Caco-2 (cell line): ENCODE data around the gene ANKRD27. TPM values are rescaled to one million over a fixed set of nuclear protein-coding genes. Genes with fewer than 3 reads are reported as not detected.

Experiments used
- BruUV-seq: library from RNA; stranded (reverse); fragments of 400-500 nt; replicated peaks from 2 replicates; lab custom pipeline; 2021; lab: Mats Ljungman, UMichigan
- CTCF ChIA-PET: fragments of 300-600 bp; sonication (Branson Sonifier 250); formaldehyde crosslinking; loops from one replicate; lab custom pipeline; 2022; ENCODE audit warnings: antibody characterized with exemption; lab: Charles Lee
- POLR2A ChIA-PET: fragments of 300-600 bp; sonication (Branson Sonifier 250); formaldehyde crosslinking; loops from one replicate; lab custom pipeline; 2022; ENCODE audit warnings: antibody characterized with exemption; lab: Charles Lee
- DNase-seq, 2 experiments: peaks; one replicate each; pipeline versions ENCODE4 v3.0.0 to v3.0.0-alpha.2; 2020 to 2022
- H3K27me3 ChIP-seq: replicated peaks from 2 replicates; pipeline ENCODE4 v1.6.0; 2011; ENCODE audit warnings: low read length; ENCODE audit not compliant: control insufficient read depth, insufficient read depth
- H3K36me3 ChIP-seq: 2 replicates; pipeline ENCODE4 v1.5.1; 2011; ENCODE audit warnings: low read length; ENCODE audit not compliant: control insufficient read depth, insufficient read depth
- H3K4me1 ChIP-seq: fragments of 250-450 bp; sonication (Bioruptor Pico); 2 replicates; pipeline ENCODE4 v1.5.1; 2020; ENCODE audit warnings: mild to moderate bottlenecking
- H3K4me3 ChIP-seq: 2 replicates; pipeline ENCODE4 v1.5.1; 2011; ENCODE audit warnings: low read depth, mild to moderate bottlenecking, control low read depth, low read length
- H3K9me3 ChIP-seq: fragments of 250-450 bp; sonication (Bioruptor Pico); 2 replicates; pipeline ENCODE4 v1.5.1; 2020; ENCODE audit warnings: mild to moderate bottlenecking, moderate library complexity
- H3K27ac Mint-ChIP-seq: one replicate; pipeline ENCODE4 v1.8.0; 2022; ENCODE audit warnings: mixed read lengths; ENCODE audit not compliant: unreplicated experiment
- H3K27me3 Mint-ChIP-seq: one replicate; pipeline ENCODE4 v1.8.0; 2022; ENCODE audit warnings: mixed read lengths; ENCODE audit not compliant: insufficient read depth, unreplicated experiment
- H3K36me3 Mint-ChIP-seq: one replicate; pipeline ENCODE4 v1.8.0; 2022; ENCODE audit warnings: mild to moderate bottlenecking, mixed read lengths; ENCODE audit not compliant: insufficient read depth, unreplicated experiment
- H3K4me1 Mint-ChIP-seq: one replicate; pipeline ENCODE4 v1.8.0; 2022; ENCODE audit warnings: low read depth, mixed read lengths; ENCODE audit not compliant: unreplicated experiment
- H3K4me3 Mint-ChIP-seq: one replicate; pipeline ENCODE4 v1.8.0; 2022; ENCODE audit warnings: mild to moderate bottlenecking, moderate library complexity, mixed read lengths; ENCODE audit not compliant: unreplicated experiment
- H3K9me3 Mint-ChIP-seq: one replicate; pipeline ENCODE4 v1.8.0; 2022; ENCODE audit warnings: mixed read lengths; ENCODE audit not compliant: unreplicated experiment
- intact Hi-C: fragments of 100-400 bp; cut with micrococcal nuclease; formaldehyde crosslinking; loops from one replicate; pipeline ENCODE4 v1.10.0; 2022; ENCODE audit not compliant: unreplicated experiment
- total RNA-seq: library from RNA; stranded (reverse); gene quantifications from 2 replicates; pipeline ENCODE4 v1.2.3, GENCODE V29; 2022
- TF ChIP-seq, protein P1 (sequence below), 2 experiments: fragments of 200-600 bp in 1 of 2; IDR thresholded peaks; 1 replicate in 1 of 2; 2 replicates in 1 of 2; pipeline versions ENCODE4 v1.5.1 to v1.8.0; 2011 to 2022; ENCODE audit warnings: antibody characterized with exemption in 1 of 2, control low read depth in 1 of 2, inconsistent platforms in 1 of 2, low read depth in 1 of 2, low read length in 1 of 2, mild to moderate bottlenecking in 1 of 2, moderate library complexity in 1 of 2; ENCODE audit not compliant: insufficient read depth in 1 of 2, severe bottlenecking in 1 of 2, unreplicated experiment in 1 of 2

The ANKRD27 gene
- total RNA-seq, 1 experiment from 2014 or later: 54.3 TPM

GRCh38 chr19:32581705-32582179, 93.2 kb downstream of the ANKRD27 start:
- no peaks in the 10 kb centered on the region for H3K27me3 Mint-ChIP-seq
- peak overlapping the region; percentile 86 for H3K27ac Mint-ChIP-seq
- peaks cover 5% of the 10 kb centered on the region; the same call in 1 of the 2 replicates for H3K4me1 ChIP-seq
- intact Hi-C loops: no loop called here
- POLR2A ChIA-PET: interaction anchor here (1.2 kb wide), 1 partner anchor 176 kb away, joined by 6 read pairs; the partner anchor contains the start of gene DPY19L3
- H3K9me3 ChIP-seq: no peaks in the 10 kb centered on the region
- BruUV-seq: no TSS peak
- H3K9me3 Mint-ChIP-seq: no peaks in the 10 kb centered on the region
- no peaks in the 10 kb centered on the region for H3K27me3 ChIP-seq
- DNase-seq: peak in 1 of 2 experiments; percentile 51
- no peaks in the 10 kb centered on the region for H3K4me1 Mint-ChIP-seq
- CTCF ChIA-PET: interaction anchor here (1.5 kb wide), 1 partner anchor 12 kb away, joined by 4 read pairs; no protein-coding TSS in a partner anchor
- peaks cover 47% of the 10 kb centered on the region for H3K36me3 Mint-ChIP-seq
- TF ChIP-seq, protein P1, sequence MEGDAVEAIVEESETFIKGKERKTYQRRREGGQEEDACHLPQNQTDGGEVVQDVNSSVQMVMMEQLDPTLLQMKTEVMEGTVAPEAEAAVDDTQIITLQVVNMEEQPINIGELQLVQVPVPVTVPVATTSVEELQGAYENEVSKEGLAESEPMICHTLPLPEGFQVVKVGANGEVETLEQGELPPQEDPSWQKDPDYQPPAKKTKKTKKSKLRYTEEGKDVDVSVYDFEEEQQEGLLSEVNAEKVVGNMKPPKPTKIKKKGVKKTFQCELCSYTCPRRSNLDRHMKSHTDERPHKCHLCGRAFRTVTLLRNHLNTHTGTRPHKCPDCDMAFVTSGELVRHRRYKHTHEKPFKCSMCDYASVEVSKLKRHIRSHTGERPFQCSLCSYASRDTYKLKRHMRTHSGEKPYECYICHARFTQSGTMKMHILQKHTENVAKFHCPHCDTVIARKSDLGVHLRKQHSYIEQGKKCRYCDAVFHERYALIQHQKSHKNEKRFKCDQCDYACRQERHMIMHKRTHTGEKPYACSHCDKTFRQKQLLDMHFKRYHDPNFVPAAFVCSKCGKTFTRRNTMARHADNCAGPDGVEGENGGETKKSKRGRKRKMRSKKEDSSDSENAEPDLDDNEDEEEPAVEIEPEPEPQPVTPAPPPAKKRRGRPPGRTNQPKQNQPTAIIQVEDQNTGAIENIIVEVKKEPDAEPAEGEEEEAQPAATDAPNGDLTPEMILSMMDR (IDR thresholded peaks at IDR 0.05; ENCODE audit: insufficient read depth in 1 of 2, low read depth in 1 of 2, low read length in 1 of 2, severe bottlenecking in 1 of 2, unreplicated experiment in 1 of 2): no peak
- H3K4me3 ChIP-seq: peak overlapping the region; percentile 93
- H3K4me3 Mint-ChIP-seq: peak overlapping the region; percentile 97
- peaks cover 4% of the 10 kb centered on the region for H3K36me3 ChIP-seq

DNA sequence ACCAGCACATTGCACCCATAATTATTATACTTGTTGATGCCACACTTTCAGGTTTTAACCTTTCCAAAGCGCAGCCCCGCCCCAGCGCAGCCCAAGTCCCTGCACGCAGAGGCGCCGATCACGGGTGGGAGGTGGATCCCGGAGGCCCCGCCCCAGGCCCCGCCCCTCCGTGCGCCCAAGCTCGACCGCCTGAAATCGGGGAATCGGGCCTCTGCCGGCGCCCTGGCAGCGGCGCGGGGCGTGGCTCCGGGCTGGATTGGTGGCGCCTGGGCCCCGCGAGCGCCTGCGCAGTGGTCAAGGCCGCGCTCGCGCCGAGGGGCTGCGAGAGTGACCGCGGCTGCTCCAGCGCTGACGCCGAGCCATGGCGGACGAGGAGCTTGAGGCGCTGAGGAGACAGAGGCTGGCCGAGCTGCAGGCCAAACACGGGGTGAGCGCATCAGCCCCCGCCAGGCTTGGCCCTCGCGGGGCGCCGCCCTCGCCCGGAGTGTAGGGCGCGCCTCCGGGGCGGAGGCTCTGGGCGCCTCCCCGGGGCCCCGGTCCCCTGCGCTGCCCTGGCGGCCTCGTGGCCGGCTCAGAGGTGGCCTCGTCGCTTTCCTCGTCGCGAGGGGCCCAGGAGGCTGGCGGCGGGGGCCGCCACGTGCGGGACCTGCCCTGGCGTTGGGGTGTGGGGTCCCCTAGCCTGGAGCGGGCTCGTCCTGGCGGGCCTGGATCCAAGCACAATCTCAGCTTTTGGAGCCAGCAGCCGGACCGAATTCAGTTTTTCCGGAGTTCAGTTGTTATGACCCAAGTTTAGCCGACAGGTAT, 93.9 kb downstream of the ANKRD27 start, which contains the start of gene PDCD5:
Gene PDCD5, plus strand, starts transcription at position 290 of the 804 bp plus-strand sequence. Its CDS starts 72 bp downstream, at position 362.
- H3K27ac Mint-ChIP-seq: peak within 1 kb of the TSS; percentile 86
- H3K9me3 ChIP-seq: no peaks in the 10 kb centered on the region
- intact Hi-C loops: no loop called here
- peak; percentile 95 to 96 for DNase-seq
- H3K36me3 Mint-ChIP-seq: peaks cover 41% of the 10 kb centered on the region
- H3K4me1 Mint-ChIP-seq: no peaks in the 10 kb centered on the region
- H3K4me3 ChIP-seq: peak within 1 kb of the TSS; percentile 93
- H3K36me3 ChIP-seq: peaks cover 2% of the 10 kb centered on the region
- peaks cover 5% of the 10 kb centered on the region; the same call in 1 of the 2 replicates for H3K4me1 ChIP-seq
- H3K27me3 ChIP-seq: no peaks in the 10 kb centered on the region
- TF ChIP-seq, protein P1 (IDR thresholded peaks at IDR 0.05; ENCODE audit: insufficient read depth in 1 of 2, low read depth in 1 of 2, low read length in 1 of 2, severe bottlenecking in 1 of 2, unreplicated experiment in 1 of 2): no peak
- ChIA-PET CTCF (interaction anchor here (0.9 to 1.5 kb wide), 2 partner anchors 11 to 262 kb away, joined by 3 to 4 read pairs; no protein-coding TSS in a partner anchor), POLR2A (interaction anchor here (0.6 to 1.2 kb wide), 4 partner anchors 11 to 477 kb away, joined by 3 to 7 read pairs (median 4); partner anchors contain the start of gene DPY19L3)
- H3K9me3 Mint-ChIP-seq: no peaks in the 10 kb centered on the region
- no peaks in the 10 kb centered on the region for H3K27me3 Mint-ChIP-seq
- H3K4me3 Mint-ChIP-seq: peak within 1 kb of the TSS; percentile 97
- no TSS peak for BruUV-seq

DNA sequence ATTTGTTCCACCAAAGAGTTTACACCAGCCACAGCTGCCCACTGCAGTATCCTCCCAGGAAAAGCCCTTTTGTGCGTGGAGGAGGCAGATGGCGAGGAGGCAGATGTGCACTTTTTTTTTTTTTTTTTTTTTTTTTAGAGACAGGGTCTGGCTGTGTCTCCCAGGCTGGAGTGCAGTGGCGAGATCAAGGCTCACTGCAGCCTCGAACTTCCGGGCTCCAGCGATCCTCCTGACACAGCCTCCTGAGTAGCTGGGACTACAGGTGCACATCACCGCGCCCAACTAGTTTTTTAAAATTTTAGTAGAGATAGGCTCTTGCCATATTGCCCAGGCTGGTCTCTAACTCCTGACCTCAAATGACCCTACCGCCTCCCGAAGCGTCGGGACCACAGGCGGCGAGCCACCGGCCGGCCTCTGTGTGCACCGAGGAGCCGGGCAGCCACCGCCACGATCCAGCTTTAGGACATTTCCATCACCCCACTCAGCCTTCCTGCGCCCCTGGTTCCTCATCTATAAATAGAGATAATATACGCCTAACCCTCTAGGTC, 94.6 kb downstream of the ANKRD27 start:
- no peaks in the 10 kb centered on the region for H3K9me3 ChIP-seq
- H3K36me3 Mint-ChIP-seq: peaks cover 34% of the 10 kb centered on the region
- peaks cover 2% of the 10 kb centered on the region; the same call in 1 of the 2 replicates for H3K36me3 ChIP-seq
- BruUV-seq: no TSS peak
- no peaks in the 10 kb centered on the region for H3K27me3 ChIP-seq
- H3K27me3 Mint-ChIP-seq: no peaks in the 10 kb centered on the region
- peak overlapping the region; percentile 93 for H3K4me3 ChIP-seq
- H3K9me3 Mint-ChIP-seq: no peaks in the 10 kb centered on the region
- peak in 1 of 2 experiments; percentile 50 for DNase-seq
- peak overlapping the region; percentile 97 for H3K4me3 Mint-ChIP-seq
- H3K4me1 ChIP-seq: peaks cover 5% of the 10 kb centered on the region; the same call in 1 of the 2 replicates
- TF ChIP-seq, protein P1 (IDR thresholded peaks at IDR 0.05; ENCODE audit: insufficient read depth in 1 of 2, low read depth in 1 of 2, low read length in 1 of 2, severe bottlenecking in 1 of 2, unreplicated experiment in 1 of 2): no peak
- ChIA-PET POLR2A (interaction anchor here (0.6 to 1.2 kb wide), 3 partner anchors 21 to 477 kb away, joined by 3 to 6 read pairs (median 3); partner anchors contain the start of gene DPY19L3), CTCF (interaction anchor here (0.9 to 1.5 kb wide), 2 partner anchors 11 to 261 kb away, joined by 3 to 4 read pairs; no protein-coding TSS in a partner anchor)
- H3K27ac Mint-ChIP-seq: peak overlapping the region; percentile 86
- H3K4me1 Mint-ChIP-seq: no peaks in the 10 kb centered on the region
- intact Hi-C loops: no loop called here
